Left forelimb (tissue), 1 donor: ENCODE measurements around the gene JUP.

Experiments used
- DNase-seq: peaks from one replicate; pipeline ENCODE4 v3.0.0-alpha.2; 2018; ENCODE audit warnings: low spot score

JUP gene

GRCh38 chr17:41723801-41724475 is 62.6 kb downstream of the JUP start:
- no peak for DNase-seq

- no peak for DNase-seq
Observed at GRCh38 chr17:41722231-41722630, 64.3 kb downstream of the JUP start.

GRCh38 chr17:41718287-41718645 is 68.2 kb downstream of the JUP start:
- no peak for DNase-seq

- DNase-seq, result no peak
Observed at GRCh38 chr17:41717408-41718286, 68.9 kb downstream of the JUP start.

- no peak for DNase-seq
Observed at GRCh38 chr17:41711669-41712400, 74.7 kb downstream of the JUP start, which contains the start of gene GAST. Gene GAST, plus strand, starts transcription at chr17:41712331. Its CDS starts 3,106 bp downstream, at chr17:41715437.

GRCh38 chr17:41710472-41711090 is 75.9 kb downstream of the JUP start:
- no peak for DNase-seq

- DNase-seq, result no peak
Observed at GRCh38 chr17:41707803-41708669, 78.5 kb downstream of the JUP start.

- DNase-seq, result no peak
Observed at GRCh38 chr17:41705271-41705991, 81.1 kb downstream of the JUP start.
